NCI-H1417 (cell line): ENCODE measurements around the gene PRC1.
"Not testable (repeated sequence)": the region's sequence is repeated elsewhere in the genome, so short reads cannot be mapped to it uniquely, and the experiment has no call there.

ENCODE experiments used
- DNase-seq, 3 experiments: peaks; one replicate each; lab custom pipeline; 2025; lab: John Stamatoyannopoulos, UW

Gene PRC1, protein sequence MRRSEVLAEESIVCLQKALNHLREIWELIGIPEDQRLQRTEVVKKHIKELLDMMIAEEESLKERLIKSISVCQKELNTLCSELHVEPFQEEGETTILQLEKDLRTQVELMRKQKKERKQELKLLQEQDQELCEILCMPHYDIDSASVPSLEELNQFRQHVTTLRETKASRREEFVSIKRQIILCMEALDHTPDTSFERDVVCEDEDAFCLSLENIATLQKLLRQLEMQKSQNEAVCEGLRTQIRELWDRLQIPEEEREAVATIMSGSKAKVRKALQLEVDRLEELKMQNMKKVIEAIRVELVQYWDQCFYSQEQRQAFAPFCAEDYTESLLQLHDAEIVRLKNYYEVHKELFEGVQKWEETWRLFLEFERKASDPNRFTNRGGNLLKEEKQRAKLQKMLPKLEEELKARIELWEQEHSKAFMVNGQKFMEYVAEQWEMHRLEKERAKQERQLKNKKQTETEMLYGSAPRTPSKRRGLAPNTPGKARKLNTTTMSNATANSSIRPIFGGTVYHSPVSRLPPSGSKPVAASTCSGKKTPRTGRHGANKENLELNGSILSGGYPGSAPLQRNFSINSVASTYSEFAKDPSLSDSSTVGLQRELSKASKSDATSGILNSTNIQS

DNA sequence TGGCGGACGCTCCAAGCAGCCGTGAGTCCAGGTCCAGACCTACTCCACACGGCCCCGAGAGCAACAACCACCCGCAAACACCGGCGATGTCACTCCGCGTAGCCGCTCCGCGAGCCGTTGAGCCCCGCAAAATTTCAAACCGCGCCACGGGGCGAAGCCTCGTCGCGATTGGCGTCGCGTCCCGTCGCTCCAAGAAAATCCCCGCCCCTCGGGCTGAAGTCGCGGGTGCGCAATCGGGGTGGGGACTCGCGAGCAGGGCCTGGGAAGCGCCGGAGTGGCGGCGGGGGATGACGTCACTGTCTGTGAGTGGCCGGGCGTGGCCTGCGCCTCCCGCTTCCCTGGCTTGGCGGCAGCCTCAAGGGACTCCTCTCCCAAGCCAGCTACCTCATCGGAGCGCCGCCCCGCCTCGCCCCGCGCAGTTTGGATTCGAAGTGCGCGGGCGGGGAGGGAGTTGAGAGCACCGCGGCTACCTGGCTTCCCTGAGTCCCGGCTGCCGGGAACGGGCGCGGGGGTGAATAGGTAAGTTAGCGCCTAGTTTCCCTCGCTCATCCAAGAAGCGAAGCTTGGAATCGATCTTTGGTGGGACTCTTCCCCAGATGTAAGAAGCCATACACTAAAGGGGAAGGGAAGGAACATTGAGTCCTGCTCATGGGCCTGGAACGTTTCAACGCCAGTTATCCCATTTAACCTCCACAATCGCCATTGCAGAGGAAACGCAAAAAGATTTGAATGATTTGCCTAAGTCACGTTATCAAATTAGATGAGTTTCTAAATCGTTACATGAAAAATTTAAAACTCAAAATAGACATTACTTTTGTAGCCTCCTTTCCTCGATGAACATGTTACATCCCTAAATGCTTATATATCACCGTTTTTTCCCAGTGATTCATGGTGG lies at the start of gene PRC1:
TSS of gene PRC1 (minus strand) at position 119 of the 895 bp plus-strand sequence. CDS start at position 1, 118 bp downstream.
- DNase-seq, result peak; percentile 98 to 100 (median 99)

DNA sequence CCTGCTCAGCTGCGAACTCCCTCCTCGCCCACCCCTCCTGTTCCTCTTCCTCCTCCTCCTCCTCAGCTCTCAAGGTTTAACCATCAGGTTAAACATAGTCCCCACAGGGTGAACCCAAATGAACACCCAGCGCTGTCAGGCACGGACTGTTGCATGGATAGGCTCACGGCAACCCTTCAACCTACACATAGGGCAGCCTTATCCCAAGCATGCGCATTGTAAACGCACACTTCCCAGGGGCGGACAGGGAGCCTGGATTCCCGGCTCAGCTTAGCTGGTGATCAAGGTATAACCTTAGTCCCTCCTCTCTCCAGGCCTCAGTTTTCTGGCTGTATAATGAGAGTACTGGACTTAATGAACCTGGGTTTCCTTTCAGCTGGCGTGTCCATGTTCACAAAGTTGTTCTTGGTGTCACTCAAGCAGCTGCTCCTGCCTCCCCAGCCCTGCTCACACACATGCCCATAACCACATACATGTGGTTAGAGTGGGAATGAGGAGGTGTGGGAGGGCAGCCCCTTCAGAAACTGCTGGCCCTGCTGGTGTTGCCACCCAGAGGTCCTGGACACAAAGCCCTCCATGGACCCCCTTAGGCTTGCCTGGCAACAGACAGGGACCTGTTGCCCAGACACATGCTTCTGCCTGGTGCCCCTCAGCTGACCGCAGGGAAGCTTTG lies 49.0 kb upstream of the PRC1 start:
- no peak for DNase-seq

DNA sequence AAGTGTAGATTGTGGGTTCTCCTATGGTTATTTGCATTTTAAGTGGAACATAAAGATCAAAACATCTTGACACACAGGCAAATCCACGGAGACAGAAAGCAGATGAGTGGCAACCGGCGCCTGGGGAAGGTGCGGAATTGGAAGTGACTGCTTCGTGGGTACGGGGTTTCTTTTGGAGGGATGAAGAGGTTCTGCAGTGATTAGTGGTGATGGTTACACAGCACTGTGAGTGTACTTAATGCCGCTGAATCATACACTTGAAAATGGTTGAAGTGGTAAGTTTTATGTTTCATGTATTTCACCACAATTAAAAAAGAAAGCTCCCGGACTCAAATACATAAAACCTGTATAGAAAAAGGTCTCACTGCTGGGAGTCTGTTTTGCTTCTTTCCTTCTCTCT lies 46.5 kb upstream of the PRC1 start:
- DNase-seq, result peak in 2 of 3 experiments; percentile 48 to 87

DNA sequence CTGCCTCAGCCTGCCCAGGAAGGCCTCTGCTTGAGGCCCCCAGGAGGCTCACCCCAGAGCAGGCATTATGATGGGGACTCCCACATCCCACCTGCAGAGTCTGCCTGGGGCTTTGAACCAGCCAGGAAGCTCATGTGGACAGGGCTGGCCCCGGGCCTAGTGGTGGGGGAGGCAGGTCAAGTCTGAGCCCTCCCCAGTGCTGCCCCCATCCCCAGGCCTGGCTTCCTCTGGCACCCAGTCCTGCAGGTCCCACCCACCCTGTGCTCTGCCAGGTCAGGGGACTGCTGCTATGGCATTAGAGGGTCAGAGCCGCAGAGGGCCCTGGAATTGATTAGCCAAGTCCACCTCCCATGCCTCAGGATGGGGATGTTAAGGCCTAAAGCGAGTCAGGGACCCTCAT lies 45.7 kb upstream of the PRC1 start:
- DNase-seq, result no peak

DNA sequence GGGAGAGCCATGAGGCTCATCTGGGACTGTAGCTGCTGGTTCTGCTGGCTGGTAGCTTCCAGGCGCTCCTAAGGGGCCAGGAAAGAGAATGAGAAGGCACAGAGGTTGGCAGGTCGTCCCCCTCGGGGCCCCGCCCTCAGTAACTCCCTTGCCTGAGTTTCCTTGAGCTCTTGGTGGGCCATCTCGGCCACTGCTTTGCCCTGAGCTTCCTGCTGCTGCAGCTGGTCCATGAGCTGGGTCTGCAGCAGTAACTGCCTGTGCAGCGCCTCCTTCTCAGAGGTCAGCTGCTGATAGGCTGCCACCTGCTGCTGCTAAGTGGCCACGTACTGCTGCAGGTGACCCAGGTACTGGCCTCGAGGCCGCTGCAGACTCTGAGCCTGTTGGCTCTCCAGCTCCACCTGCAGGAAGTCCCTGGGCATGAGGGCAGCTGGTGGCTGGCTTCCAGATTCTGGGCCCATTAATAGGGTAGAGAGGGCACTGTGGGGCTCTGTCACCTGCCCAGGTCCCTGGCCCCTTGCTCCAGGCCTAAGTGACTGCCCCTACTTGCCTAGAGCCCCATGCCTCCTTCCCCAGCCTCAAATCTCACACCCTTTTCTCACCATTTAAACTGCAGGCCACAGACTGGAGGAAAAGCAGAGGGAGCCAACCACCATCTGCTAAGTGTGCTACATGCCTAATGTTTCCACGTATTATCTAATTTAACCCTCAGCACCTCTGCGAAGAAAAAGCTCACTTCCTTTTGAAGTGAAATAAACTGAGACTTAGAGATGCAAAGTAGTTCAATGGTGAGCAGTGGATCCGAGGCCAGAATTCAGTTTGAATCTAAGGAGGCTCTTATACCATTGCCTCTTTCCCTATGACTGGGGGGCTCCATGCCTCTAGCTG lies 38.8 kb upstream of the PRC1 start:
- peak; percentile 76 to 94 (median 82) for DNase-seq

DNA sequence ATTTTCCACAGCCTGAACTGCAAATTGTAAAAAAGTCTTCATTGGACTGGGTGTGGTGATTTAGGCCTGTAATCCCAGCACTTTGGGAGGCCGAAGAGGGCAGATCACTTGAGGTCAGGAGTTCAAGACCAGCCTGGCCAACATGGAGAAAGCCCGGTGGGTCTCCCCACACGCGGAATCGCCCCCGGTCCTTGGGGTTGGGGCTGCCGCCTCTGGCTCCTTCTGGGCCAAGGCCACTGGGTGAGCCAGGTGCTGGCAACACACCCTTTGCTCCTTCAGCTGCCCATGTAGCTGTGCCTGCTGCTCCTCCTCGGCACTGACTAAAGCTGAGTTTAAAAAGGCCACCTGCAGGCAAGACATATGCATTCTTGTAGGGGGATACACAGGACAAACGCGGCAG lies 37.5 kb upstream of the PRC1 start:
- no peak for DNase-seq

DNA sequence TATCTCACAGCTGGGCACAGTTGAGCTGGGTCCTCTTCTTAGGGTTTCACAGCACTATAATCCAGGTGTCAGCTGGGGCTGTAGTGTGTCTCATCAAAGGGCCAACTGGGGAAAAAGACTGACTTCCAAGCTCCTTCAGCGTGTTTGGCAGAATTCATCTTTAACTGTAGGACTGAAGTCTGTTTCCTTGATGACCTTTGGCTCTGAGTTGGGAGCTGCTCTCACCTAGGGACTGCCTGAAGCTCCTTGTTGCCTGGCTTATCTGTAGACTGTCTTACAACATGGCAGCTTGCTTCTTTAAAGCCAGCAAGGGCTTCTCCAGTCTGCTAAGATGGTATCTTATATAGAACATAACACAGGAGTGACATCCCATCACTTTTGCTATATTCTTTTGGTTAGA lies 33.3 kb upstream of the PRC1 start:
- DNase-seq, result no peak

DNA sequence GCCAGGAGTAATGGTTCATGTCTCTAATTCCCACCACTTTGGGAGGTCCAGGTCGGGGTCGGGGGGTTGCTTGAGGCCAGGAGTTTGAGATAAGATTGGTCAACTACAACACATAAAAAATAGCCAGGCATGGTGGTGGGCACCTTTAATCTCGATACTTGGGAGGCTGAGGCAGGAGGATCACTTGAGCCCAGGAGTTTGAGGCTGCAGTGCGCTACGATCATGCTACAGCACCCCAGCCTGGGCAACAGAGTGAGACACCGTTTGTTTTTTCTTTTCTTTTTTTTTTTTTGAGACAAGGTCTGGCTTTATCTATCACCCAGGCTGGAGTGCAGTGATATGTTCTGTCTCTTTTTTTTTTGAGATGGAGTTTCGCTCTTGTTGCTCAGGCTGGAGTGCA lies 29.4 kb upstream of the PRC1 start:
- no peak for DNase-seq

DNA sequence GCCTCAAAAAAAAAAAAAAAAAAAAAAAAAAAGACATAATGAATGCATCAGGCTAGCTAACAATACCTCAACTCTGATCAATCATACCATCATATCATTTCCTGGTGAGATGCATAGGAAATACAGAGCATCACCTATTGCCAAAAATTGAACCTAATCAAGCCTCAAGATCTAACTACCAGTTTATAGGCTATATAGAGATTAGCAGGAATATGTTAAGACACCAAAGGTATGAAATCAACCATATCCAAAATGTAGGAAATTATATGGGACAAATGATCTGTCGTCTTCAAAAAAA lies 28.4 kb upstream of the PRC1 start:
- no peak for DNase-seq

DNA sequence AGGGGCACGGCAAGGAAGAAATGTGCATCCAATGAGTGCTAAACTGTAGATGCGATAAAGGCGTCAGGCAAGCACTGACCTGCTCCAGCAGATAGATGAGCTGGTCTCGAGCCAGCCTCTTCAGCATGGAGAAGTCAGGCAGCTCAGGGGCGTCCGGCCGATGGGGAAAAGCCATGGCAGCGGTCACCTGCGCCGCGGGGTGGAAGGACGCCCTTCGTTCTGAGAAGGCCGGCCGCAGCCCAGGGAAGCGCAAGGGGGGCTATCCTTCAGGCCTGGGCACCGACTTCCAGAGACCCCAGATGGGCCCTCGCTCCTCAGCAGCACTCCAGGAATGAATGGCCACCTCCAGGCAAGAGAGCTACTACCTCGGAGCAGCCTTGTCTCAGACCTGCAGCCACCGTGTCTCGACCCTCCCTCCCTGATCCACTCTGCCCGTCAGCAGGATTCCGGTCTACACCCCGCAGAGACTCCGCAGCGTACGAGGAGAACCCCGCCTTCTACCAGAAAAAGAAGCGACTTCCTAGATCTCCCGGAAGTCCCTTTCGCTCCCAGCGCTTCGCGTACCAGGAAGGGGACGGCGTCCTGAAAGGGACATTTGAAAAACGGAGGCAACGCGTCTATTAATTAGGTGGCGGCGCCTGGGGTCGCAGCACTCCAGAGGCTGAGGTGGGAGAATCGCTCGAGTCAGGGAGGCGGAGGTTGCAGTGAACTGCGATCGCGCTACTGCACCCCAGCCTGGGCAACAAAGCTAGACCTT lies 27.9 kb upstream of the PRC1 start, which contains the start of gene VPS33B:
TSS of gene VPS33B (minus strand) at position 520 of the 757 bp plus-strand sequence. CDS start at position 175, 345 bp downstream.
- peak; percentile 89 to 97 (median 96) for DNase-seq

DNA sequence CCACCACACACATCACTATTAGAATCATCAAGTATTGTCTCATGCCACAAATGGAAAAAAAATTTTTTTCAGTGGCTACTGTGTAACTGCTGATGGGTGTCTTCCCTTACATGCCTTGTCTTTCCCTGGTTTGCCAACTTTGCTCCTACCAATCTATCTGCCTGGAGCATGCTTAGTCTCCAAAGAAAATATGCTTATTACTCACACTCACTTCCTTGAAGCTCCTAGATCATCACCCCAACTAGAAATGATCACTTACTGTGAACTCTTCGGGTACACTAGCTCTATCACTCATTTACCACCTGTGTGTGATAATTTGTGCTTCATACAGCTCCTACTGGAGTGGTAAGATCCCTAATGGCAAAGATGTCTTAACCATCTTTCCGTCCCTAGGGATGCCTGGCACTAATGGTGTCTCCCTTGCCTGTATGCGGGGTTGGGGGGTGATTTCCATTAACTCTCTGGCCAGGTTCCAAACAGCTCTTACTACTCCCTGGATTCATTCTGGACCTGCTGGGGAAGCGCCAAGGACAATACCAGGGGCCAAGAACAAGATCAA lies 27.3 kb upstream of the PRC1 start:
- peak; percentile 47 to 79 (median 63) for DNase-seq

DNA sequence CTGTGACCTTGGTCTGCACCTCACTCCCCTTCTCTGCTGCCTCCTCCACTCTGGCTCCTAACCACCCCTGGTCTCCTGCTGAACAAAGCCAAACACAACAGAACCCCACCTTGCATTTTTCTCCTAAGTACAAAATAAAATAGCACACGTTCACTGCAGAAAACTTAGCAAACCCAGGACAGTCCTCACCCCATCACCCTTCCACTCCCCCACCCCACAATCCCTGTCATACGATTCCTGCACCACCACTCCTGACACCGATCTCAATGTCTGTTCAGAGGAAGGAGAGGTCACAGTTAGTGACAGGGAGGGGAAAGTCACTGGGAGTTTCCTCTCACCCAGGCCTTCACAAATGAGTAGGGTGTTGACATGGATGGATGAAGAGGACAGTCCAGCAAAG lies 23.8 kb upstream of the PRC1 start:
- no peak for DNase-seq

DNA sequence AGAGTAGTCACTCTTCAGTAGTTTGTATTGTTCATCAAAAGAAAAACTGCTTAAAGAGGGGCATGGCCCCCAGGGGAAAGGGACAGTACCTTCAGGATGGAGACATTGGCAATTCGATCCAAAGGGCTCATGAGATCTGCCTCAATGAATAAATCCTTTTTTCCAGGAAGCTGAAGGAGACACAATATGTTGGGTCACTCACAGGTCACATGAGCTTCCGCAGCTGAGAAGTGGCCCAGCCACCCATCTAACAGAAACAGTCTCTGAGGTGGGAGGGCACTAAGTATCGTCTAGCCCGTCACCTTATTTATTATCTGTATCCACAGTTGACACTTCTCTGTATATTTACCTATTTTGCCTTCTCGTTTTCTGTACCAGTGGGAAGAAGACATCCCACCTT lies 23.4 kb upstream of the PRC1 start:
- DNase-seq, result no peak

DNA sequence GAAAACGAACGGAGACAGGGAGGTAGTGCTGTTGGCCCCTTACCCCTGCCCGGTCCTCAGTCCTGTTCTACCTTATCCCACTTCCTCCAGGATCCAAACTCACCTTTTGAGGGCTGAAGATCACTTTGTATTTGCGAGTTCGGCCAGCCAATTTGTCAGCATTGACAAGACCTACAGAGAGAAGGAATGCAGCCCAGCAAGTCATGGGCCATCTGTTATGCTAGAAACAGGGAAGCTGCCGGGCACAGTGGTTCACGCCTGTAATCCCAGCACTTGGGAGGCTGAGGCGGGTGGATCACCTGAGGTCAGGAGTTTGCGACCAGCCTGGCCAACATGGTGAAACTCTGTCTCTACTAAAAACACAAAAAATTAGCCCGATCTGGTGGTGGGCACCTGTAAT lies 19.4 kb upstream of the PRC1 start:
- DNase-seq, result not testable (repeated sequence)

DNA sequence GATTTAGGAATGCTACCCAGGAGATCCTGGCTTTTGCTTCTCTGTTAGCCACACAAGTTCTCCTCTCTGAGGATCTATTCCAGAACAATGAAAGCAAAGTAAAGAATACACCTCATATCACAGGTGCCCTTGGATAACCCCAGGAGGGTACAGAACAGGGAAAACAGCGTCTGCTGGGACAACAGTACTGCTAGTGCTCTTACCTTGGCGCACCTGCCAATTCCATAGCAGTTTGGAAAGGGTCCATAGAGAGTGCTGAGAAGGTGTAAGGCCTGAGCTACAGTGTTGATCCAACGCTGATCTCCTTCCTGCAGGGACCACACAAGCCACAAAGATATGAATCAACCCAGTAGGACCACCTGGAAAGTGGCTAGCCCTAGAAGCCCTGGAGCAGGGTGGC lies 12.9 kb upstream of the PRC1 start:
- no peak for DNase-seq

DNA sequence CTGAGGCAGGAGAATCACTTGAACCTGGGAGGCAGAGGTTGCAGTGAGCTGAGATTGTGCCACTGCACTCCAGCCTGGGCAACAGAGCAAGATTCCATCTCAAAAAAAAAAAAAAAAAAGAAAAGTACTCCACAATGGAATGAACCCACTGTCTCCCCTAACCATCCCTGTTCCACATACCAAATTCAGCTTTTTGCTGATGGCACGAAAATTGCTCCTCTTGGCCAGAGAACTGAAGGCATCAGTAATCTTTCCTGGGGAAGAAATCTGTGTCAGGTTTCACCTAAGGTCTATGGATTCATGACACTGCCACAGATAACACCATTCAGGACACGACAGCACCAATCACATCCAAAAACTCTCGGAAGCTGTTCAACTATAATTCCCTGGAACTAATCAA lies 6.9 kb upstream of the PRC1 start:
- no peak for DNase-seq

DNA sequence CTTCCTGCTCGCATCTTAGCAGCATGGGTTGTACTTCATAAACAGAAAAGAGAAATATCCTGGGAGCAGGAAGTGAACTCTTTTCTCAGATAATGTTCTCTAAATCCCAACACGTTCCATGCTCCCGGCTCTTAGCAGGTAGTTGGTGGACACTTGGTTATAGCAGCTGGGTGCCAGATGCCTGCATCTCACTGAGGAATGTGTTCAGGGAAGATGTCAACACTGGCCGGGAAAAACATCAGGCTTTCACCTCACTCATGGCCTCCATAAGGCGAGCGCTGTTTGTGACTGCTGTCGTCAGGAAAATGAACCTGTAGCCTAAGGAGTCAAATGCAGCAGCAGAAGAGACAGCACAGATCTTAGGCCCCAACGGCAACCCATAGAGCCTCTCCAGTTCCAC lies 4.4 kb upstream of the PRC1 start:
- DNase-seq, result no peak

DNA sequence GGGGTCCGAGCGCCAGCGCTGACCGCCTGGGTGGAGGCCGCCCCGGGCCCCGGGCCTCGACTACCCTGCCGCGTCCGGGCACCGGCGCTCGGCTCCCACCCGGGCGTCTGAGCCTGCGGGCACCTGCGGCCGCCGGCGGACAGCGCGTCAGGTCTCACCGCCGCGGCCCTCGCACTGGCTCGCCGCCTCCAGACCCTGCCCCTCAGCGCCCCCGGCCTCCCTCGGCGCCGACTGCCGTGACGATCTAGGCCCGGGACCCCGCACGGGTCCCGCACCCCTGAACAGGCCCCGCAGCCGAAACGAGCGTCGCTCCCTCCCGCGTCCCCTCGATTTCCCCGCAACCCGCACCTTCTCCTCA lies 297 bp downstream of the PRC1 start:
- no peak for DNase-seq

DNA sequence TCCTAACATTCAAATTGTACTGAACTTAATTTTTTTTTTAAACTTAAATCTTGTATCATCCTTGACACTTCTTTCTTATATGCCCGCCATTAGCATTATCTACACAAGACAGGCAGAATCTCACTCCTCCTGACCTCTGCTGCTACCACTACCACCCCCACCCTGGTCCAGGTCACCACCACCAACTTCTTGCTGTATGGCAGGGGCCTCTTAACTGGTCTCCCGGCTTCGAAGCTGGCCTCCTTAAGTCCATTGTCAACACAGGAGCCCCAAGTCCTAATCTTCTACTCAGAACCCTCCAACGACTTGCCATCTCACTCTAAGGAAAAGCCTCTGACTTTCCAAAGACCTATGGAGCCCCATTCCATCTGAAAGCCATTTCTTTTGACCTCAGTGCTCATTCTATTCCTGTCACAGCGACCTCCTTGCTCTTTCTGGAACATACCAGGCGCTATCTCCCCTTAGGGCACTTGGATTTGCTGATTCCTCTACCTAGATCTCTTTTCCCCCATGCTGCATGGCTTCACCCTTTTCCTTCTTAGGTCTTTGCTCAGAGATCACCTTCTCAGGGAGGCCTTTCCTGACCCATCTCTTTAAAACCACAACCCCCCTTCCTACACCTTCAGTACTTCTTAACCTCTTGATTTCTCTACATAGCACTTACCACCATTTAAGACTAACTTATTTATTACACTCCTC lies 2.6 kb downstream of the PRC1 start:
- DNase-seq, result no peak
